ENCODE measurements around the gene RAMP3.
"Not testable (repeated sequence)": the region's sequence is repeated elsewhere in the genome, so short reads cannot be mapped to it uniquely, and the experiment has no call there.

Gene RAMP3

GRCh38 chr7:45158471-45158870 lies 880 bp downstream of the RAMP3 start:
- no peak for DNase-seq

DNA sequence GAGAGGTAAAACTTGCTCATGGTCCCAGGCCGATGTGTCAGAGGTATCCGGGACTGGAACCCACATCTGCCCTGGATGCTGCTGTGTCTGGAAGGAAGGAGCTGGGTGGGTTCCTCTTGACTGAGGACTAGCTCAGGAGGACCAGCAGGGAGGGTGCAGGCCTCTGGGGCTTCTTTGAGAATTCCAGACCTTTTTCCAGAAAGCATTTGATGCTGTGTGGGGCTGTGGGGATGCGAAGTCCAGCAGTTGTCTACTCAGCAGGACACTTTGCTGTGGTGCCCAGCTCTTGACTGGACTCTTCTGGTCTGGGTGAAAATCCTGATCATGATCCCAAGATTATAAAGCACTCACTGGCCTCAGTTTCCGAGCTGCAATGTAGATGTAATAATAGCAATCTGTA lies 1.7 kb downstream of the RAMP3 start:
- DNase-seq: no peak

- no peak for DNase-seq
Observed at GRCh38 chr7:45160417-45160881, 2.9 kb downstream of the RAMP3 start.

- DNase-seq: no peak
Observed at GRCh38 chr7:45161138-45161537, 3.5 kb downstream of the RAMP3 start.

GRCh38 chr7:45161842-45162241 lies 4.3 kb downstream of the RAMP3 start:
- DNase-seq: no peak

DNA sequence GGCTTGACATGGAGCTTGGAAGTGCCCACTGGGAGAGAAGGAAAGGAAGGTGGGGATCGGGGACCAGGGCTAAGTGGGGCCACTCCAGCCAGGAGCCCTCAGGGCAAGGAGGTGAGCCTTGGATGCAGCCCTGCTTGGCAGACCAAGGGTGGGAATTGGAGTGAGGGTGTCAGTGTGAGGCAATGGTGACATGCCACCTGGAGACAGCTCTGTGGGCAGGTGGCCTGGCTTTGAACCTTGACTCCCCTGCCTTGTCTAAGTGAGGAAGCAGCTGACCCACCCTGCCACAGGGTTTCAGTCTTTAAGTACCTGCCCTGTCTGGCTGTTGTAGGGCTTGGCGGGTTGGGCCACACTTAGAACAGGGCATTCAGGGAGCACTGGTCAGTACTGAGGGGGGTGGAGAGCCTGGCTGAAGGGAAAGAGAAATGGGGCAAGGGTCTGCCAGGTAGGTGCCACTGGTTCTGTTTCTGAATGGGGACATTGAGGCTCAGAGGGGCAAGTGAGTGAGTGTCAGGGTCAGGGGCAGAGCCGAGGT lies 4.8 kb downstream of the RAMP3 start:
- no peak for DNase-seq

DNA sequence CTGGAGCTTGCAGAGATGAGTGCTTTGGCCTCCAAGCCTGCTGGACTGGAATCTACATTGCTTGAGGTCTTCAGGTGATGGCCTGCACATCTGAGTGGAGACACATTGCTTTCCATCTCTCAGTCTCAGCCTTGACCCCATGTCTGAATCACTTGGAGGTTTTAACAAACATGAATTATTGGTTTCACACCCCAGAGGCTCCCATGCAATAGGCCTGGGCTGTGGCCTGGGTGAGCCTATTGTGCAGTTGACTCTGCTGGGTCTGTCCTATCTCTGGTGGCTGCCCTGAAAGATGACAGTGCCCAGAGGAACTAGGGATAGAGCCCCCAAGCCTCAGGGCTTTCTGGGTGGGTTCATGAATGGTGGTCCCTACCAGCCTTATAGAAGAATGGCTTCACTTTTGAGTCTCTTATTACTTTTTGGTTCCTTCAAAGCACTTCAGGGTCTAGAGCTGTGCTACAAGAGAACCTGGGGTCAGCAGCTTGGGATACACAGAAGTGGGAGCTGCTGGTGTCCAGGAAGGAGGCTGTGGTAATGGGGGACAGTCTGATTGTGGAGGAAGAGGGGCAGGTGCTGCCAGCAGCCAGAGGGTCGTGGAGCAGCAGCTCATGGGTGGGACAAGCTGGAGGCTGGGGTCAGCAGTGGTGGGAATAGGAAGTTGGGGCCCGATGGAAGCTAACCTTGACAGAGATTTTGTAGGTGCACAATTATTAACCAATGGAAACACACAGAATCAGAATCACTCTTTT lies 5.5 kb downstream of the RAMP3 start:
- no peak for DNase-seq

DNA sequence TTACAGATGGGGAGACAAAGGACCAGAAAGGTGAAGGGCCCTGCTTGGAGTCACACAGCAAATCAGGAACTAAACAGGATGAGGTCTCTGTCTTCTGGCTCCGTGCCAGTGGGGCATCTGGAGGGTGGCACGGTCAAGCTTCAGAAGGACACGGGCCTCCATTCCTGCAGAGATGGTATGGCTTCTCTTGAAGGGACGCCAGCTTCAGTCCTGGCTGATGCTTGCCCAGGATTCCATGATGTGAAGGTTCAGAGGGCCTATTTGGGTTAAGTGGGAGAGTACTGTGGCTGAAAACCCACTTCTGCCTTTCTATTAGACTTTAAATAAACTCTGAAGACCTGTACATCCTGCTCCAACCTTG lies 6.1 kb downstream of the RAMP3 start:
- no peak for DNase-seq

- DNase-seq: not testable (repeated sequence)
Observed at GRCh38 chr7:45164271-45164670, 6.7 kb downstream of the RAMP3 start.

DNA sequence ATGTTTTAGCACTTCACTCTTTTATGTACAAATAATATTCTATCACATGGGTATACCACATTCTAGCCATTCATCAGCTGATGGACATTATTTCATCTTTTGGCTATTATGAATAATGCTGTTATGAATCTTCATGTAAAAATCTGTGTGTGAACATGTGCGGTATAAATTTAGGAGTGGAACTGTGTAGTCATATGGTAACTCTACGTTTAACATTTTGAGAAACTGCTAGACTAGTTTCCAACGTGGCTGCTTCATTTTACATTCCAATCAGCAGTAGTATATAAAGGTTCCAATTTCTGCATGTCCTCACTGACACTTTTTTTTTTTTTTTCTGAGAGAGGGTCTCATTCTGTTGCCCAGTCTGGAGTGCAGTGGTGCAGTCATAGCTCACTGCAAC lies 8.3 kb downstream of the RAMP3 start:
- DNase-seq: no peak

DNA sequence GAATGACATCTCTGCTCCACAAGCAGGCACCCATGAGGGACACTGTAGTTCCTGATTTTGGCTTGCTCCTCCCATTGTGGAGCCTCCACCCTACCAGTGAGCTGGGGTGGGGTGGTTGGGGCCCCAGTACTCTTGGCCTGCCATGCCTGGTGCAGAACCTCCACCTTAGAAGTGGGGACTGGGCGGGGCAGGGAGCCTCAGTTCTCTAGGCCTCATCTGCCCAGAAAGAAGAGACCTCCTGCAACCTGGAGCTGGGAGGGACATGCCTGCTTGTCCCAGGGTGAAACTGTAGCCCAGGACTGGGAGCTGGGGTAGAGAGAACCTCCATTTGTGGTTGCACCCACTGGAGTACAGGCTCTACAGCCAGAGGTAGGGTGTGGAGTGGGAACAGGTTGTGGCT lies 14.4 kb downstream of the RAMP3 start:
- no peak for DNase-seq

GRCh38 chr7:45173596-45174327 lies 16.2 kb downstream of the RAMP3 start:
- DNase-seq: no peak

DNA sequence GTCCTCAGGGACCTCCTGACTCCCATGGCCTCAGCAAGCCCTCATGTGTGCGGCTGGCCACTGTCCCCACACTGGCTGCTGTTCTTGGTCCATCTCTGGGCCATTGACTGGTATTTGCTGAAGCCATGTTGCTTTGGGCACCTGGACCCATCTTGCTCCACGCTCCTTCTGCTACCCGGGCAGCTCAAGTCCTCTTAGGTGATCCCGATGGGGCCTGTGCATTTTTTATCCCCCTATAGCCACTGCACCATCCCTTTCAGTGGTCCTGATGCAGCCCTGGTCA lies 16.7 kb downstream of the RAMP3 start:
- no peak for DNase-seq

DNA sequence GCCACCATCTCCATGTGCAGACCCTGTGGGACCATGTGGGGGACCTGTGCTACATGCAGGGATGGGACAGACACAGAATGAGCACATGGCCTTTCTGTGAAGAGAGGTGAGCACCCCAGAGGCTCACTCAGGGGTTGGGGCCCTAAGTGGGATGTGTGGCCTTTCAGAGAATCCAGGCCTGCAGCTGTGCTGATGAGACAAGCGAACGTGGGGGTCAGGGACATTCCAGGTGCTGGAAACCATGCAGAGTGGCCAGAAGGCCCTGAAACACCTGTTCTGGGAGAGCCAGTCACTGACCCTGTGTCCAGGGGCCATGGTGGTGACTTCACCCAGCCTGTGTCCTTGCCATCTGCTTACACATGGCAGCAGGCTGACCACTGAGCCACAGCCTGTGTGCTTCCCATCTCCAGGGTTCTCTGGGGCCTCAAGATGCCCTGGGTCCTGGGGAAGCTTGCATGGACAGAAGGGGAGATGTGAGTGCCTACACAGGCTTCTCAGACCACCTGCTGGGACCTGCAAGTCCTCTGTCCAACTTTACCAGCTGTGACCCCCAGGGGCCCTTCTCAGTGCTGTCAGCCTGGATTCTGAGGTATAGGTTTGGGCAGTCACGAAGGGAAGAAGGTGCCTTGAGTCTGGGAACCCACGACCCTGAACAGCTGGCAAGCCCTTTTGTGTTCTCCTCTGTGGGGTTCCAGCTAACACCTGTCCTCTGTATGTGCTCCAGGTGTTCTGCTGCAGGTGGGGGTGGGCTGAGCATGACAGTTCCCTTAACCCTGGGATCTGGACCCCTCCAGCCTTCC lies 17.6 kb downstream of the RAMP3 start:
- no peak for DNase-seq

- DNase-seq: no peak
Observed at GRCh38 chr7:45176091-45176490, 18.5 kb downstream of the RAMP3 start.

- DNase-seq: no peak
Observed at GRCh38 chr7:45176886-45177731, 19.5 kb downstream of the RAMP3 start.

- no peak for DNase-seq
Observed at GRCh38 chr7:45177801-45178200, 20.2 kb downstream of the RAMP3 start.

GRCh38 chr7:45178241-45179225 lies 20.9 kb downstream of the RAMP3 start:
- no peak for DNase-seq

DNA sequence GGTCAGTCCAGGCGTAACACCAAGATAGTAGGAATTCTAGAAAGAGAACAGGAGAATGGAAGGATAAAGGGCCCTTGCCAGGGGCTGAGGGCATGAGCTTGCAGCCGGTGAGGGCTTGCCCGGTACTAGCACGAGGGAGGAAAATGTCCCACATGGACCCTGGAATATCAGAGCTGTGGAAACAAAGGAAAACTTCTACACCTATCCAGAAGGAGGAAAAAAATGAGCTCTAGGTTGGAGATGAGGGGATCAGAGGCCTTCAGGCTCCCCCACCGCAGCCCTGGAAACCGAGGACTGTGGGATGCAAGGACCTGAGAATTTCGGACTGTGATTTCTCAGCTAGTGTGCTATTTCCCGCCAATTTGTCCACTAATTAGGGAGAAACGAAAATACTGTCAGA lies 22.1 kb downstream of the RAMP3 start:
- no peak for DNase-seq

- no peak for DNase-seq
Observed at GRCh38 chr7:45180084-45180986, 22.7 kb downstream of the RAMP3 start.
